Activated T-cell treated with anti-CD3 and anti-CD28 coated beads for 1 hour (primary cell): ENCODE results near the gene ARHGAP21.

Experiments
- DNase-seq: peaks from one replicate; pipeline ENCODE4 v3.0.0-alpha.2; 2020; ENCODE audit warnings: low read depth

The ARHGAP21 gene

GRCh38 chr10:24574161-24574560, 149.5 kb downstream of the ARHGAP21 start:
- DNase-seq: no peak

DNA sequence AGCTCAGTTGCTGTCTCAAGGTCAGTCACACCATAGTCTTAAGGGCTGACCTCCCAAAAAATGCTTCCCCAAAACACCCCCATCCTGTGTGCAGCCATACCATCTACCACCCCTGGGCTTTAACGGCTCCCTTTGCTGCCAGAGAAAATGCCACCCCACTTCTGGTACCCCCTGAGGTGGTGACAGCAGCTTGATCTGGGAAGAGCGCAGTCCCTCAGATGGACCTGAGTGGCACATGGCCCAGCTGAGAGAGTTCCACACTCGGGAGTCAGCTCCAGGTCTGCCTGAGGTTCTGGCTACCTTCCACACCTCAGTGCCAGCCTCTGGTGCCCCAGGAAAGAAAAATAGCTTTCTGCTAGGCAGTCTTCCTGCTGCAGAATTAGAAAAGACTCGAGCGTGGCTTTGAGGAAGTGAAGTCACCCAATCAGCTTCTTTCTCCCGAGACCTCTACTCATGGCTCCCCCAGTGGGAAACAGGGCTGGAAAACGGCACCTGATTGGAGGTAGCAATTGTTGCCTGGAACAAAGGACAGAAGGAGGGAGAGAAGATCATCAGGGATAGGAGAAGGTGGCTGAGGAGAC, 151.7 kb downstream of the ARHGAP21 start:
- no peak for DNase-seq

DNA sequence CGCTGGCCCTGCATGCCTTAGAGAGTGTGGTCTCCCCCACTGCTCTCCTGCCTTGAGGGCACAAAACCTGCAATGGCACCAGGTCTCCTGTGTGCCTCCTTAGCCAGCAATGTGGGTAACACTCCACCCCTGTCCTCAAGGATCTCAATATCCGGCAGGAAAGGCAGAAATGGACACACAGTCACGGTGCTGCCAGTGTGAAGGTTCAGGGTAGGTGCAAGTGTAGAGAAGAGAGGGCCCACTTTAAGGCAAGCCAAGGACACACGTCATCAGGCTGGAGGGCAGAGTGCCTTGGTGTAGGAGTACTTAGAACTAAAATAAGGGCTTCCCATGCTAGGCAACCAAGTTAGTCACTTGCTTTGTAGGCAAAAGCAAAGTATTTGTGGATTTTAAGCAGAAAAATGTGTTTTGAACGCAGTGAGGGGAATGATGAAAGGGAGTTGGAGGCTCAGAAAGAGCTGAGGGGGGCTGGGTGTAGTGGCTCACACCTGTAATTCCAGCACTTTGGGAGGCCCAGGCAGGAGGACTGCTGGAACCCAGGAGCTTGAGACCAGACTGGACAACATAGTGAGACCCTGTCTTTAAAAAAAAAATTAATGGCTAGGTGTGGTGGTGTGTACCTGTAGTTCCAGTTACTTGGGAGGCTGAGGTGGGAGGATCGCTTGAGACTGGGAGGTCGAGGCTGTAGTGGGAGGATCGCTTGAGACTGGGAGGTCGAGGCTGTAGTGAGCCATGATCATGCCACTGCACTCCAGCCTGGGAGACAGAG, 152.8 kb downstream of the ARHGAP21 start:
- no peak for DNase-seq

- no peak for DNase-seq
Observed at GRCh38 chr10:24569828-24570657, 153.6 kb downstream of the ARHGAP21 start.

DNA sequence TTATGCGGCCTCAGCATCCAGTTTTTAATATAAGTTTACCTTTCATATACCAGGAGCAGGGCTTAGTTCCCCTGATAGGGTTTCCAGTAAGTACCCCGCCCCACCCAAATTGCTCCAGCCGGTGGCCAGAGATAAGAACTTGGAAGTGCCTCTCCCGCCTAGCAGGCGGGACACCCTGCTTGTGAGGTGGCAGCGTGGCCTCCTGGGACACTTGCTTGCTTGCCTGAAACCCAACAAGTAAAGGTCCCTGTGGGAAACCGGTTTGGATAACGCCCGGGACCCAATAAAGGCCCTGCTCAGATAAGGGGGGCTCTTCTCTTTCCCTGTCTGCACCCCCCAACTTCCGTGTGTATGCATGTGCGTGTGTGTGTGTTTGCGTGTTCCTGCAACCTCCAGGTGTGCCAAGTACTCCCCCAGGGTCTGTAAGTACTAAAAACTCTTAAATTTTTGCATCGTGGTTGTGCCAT, 154.3 kb downstream of the ARHGAP21 start:
- no peak for DNase-seq

GRCh38 chr10:24568042-24568441, 155.6 kb downstream of the ARHGAP21 start:
- no peak for DNase-seq

DNA sequence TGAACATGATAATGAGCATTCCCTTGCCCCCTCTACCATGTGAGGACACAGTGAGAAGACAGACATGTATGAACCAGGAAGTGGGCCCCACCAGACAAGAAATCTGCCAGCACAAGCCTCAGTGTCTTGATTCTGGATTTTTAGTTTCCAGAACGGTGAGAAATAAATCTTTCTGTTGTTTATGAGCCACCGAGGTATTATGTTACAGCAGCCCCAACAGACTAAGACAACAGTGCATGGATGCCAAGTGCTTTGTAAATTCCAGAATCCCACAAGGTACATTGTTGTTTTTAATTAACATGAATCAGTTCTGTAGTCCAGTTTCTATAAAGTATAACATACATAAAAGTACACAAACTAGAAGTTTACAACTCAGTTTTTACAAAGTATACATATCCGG, 162.2 kb downstream of the ARHGAP21 start:
- DNase-seq: no peak

DNA sequence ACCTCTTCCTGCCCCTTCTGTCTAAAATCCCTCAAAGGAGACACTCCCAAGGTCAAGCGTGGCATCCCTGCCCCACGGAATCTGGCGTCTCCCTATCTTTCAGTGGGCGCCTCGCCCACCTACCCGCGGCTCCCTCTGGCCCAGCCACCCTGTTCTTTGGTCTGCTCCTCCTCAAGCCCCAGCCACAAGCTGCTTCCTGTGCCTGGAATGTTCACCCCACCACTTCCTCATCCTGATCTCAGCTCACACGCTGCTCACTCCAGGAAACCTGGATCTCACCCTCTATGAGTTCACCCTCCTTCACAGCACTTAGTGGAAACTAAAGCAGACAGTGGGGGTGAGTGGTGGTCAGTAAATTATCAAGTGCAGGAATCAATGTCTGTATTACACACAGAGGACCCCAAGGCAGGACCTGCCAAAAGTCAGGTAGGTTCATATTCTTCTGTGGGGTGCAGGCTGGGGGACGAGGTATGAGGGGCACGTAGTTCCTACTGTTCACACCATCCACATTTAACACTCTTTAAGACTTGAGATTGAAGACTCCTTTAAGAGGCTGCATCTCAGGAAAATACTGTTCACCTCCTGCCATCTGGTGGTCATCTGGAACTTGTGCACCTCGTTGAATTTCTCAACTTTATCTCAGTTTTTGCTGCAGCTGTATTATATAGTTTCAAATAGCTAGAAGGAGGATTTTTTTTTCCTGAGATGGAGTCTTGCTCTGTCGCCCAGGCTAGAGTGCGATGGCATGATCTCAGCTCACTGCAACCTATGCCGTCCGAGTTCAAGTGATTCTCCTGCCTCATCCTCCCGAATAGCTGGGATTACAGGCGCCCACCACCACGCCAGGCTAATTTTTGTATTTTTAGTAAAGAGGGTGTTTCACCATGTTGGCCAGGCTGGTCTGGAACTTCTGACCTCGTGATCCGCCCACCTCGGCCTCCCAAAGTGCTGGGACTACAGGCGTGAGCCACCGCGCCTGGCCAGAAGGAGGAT, 166.6 kb downstream of the ARHGAP21 start:
- DNase-seq: no peak

- no peak for DNase-seq
Observed at GRCh38 chr10:24556126-24556749, 167.4 kb downstream of the ARHGAP21 start.

DNA sequence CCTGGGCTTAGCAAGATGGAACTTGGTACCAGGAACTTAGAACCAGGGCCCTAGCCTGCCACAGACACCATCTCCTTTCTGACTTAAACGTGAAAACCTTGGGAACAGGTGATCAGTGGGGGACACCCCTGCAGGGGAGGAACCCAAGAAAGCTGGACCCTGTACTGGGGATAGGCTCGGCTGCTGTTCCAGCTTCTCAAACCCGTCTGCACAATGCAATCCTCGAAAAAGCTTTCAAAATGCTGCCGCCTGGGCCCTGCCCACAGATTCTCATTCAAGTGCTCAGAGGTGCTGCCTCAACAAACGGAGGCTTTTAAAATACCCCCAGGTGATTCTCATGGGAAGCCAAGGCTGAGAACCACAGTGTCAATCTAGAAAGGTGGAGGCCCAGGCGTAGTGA, 169.7 kb downstream of the ARHGAP21 start:
- no peak for DNase-seq

GRCh38 chr10:24553051-24553612, 170.6 kb downstream of the ARHGAP21 start:
- DNase-seq: no peak

DNA sequence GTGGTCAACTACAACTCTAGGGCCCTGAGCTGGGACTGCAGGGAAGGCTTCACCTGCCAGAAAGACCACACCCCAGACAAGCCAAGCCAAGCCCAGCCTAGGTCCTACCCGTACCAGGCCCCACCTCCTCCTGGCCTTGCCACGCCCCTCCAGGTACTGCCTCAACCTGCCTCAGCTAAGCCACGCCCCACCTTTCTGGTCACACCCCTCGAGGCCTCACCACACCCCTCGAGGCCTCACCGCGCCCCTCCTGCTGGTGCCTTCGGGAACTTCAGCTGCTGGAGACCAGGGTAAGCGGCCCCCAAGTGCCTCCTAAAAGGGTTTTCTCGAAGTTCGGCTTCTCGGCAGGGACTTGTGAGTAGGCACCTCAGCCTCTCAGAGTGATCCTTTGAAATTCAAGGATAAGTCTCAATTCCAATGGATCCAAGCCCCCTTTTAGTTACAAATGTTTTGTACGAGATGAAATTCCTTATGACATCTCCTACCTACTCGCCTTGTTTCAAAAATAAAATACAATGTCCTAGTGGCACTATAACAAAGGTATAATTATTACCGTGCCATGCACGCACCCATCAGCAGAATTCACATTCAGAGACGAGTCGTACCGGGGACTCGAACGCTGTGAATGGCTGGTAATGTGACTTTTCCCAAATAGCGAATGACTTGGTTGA, 171.2 kb downstream of the ARHGAP21 start:
- no peak for DNase-seq

DNA sequence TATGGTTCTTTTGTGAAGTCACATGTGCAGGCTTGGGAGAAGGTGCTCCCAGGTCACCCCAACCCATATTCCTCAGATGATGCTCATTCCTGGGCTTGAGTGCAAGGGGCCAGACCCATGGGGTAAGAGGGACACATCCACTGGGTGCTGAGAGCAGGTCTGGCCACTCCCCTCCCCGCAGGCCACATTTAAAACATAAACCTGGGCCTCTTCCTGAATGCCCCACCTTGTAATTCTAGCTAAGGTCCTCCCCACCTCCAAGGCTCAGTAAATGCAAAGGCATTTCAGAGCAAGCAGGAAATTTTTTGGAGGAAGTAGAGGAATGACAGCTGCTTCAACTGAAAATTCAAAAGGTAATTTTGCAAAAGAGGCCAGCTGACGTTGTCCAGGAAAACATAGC, 172.5 kb downstream of the ARHGAP21 start:
- no peak for DNase-seq

- DNase-seq: no peak
Observed at GRCh38 chr10:24550680-24551079, 173.0 kb downstream of the ARHGAP21 start.

DNA sequence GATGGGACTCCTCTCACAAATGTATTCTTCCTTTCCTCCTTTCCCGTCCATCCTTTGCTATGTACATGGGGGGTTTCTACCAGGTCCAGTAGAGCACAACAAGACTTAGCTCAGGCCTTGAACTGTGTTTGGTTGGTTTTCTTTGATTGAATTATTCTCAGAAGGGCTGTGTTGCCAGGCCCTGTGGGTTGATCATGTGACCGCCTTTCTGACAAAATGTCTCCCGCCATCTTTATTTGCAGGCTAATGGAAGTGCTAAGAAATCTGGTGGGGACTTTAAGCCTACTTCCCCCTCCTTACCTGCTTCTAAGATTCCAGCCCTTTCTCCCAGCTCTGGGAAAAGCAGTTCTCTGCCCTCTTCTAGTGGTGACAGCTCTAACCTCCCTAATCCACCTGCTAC, 178.1 kb downstream of the ARHGAP21 start:
- DNase-seq: no peak

- DNase-seq: no peak
Observed at GRCh38 chr10:24544776-24545175, 178.9 kb downstream of the ARHGAP21 start.

- DNase-seq: no peak
Observed at GRCh38 chr10:24542314-24543270, 181.1 kb downstream of the ARHGAP21 start.

DNA sequence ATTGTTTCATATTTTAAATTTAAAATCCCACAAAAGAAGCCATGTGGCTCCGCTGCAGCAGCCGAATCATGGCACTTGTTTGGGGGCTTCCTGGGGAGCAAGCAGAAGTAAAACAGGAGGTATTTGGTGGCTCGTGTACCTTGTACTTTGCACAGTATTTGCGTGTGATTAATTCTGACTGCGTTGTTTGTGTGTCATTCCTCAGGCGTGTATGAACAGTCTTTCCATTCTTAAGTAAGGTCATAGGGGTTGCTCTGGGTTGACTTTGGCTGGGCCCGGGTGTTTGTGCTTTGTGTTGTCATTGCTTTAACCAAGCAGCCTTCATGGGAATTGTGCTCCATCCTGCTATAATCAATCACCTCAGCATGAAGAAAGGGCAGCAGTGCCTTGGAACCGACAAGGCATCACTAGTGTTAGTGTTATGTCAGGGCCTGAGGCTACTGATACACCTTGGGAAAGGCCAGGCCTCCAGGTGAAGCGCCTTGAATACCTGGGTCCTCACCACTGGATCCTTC, 182.4 kb downstream of the ARHGAP21 start:
- DNase-seq: no peak

GRCh38 chr10:24536636-24537035, 187.1 kb downstream of the ARHGAP21 start:
- no peak for DNase-seq
